GM12872 (cell line): ENCODE measurements around the gene KCNIP4.

Experiments
- TF ChIP-seq, protein P1 (sequence below): IDR thresholded peaks from 3 replicates; pipeline ENCODE4 v1.5.1; 2011; ENCODE audit warnings: low read depth, mild to moderate bottlenecking, low read length, moderate library complexity; ENCODE audit not compliant: insufficient read depth

The KCNIP4 gene

DNA sequence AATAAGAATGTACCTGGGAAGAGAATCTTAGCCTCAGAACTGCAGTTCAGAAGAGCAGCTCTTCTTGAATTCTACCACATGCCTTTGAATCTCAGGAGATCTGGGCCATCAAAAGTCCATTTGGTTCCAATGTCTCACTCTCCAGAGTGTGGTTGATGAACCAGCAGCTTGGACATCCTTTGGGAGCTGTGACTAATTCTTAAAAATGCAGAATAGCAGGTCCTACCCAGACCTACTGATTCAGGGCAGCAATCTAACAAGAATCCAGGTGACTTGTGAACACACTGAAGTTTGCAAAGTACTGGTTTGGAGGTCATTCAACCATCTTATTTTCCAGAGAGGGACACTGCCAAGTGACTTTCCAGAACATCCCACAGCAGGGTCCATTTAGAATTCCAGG, 1003.6 kb downstream of the KCNIP4 start:
- TF ChIP-seq, protein P1, sequence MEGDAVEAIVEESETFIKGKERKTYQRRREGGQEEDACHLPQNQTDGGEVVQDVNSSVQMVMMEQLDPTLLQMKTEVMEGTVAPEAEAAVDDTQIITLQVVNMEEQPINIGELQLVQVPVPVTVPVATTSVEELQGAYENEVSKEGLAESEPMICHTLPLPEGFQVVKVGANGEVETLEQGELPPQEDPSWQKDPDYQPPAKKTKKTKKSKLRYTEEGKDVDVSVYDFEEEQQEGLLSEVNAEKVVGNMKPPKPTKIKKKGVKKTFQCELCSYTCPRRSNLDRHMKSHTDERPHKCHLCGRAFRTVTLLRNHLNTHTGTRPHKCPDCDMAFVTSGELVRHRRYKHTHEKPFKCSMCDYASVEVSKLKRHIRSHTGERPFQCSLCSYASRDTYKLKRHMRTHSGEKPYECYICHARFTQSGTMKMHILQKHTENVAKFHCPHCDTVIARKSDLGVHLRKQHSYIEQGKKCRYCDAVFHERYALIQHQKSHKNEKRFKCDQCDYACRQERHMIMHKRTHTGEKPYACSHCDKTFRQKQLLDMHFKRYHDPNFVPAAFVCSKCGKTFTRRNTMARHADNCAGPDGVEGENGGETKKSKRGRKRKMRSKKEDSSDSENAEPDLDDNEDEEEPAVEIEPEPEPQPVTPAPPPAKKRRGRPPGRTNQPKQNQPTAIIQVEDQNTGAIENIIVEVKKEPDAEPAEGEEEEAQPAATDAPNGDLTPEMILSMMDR = no peak

DNA sequence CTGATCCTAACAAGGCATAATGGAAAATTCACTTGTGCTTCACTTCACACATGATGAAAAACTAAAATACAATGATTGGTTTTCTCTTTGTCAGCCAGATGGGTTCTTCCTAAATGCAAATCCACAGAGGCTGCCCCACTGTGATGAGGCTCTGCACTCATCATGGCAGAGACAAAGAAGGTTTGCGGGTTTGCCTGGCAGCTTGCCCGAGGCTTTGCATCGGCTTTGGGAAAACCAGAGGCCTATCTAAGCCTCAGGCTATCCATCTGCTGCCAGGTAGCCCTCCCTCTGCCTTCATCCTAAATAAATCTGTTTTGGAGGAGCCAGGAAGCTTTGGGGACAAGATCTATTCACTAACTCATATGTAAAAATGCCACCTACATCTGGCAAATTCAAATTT, 1004.1 kb downstream of the KCNIP4 start:
- TF ChIP-seq, protein P1 = no peak

GRCh38 chr4:20938204-20938603, 1010.4 kb downstream of the KCNIP4 start:
- TF ChIP-seq, protein P1 = no peak

GRCh38 chr4:20926529-20926928, 1022.0 kb downstream of the KCNIP4 start:
- TF ChIP-seq, protein P1 = no peak

GRCh38 chr4:20925176-20925575, 1023.4 kb downstream of the KCNIP4 start:
- TF ChIP-seq, protein P1 = no peak

GRCh38 chr4:20922962-20923361, 1025.6 kb downstream of the KCNIP4 start:
- TF ChIP-seq, protein P1 = no peak

GRCh38 chr4:20916106-20916505, 1032.5 kb downstream of the KCNIP4 start:
- TF ChIP-seq, protein P1 = no peak

GRCh38 chr4:20904966-20905365, 1043.6 kb downstream of the KCNIP4 start:
- TF ChIP-seq, protein P1 = no peak
